Activated CD8-positive, alpha-beta memory T cell treated with anti-CD3 and anti-CD28 coated beads, Interleukin-2, amount 50 U/mL, for 1 hour (primary cell): ENCODE data around the gene GPR15LG.

Experiments used
- DNase-seq: peaks from one replicate; pipeline ENCODE4 v3.0.0-alpha.2; 2020; ENCODE audit errors: extremely low read depth

The GPR15LG gene

DNA sequence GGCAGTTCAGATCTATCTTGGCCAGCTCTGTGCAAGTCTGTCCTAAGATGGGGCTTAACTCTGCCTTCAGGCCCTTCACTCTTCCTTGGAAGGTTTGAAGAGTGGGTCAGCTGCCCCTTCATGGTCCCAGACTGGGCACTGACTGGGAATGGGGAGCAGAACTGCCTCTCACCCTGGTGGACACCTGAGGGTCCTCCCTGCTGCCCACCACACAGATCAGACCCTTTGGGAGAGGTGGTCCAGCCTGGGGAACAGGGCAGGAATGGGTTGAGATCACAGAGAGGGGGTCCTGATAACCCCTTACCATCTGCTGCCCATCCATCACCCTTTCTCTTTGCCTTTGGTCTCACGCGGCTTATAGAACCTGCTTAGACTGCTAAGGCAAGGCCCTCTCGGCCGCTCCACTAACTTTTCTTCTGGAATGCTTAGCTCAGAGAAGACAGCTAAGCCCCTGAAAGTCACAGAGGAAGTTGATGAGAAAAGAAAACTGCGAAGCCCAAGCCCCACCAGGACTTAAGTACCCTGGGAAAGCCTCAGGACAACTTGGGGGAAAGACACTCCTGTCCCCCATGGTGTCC lies 20.3 kb downstream of the GPR15LG start:
- no peak for DNase-seq

DNA sequence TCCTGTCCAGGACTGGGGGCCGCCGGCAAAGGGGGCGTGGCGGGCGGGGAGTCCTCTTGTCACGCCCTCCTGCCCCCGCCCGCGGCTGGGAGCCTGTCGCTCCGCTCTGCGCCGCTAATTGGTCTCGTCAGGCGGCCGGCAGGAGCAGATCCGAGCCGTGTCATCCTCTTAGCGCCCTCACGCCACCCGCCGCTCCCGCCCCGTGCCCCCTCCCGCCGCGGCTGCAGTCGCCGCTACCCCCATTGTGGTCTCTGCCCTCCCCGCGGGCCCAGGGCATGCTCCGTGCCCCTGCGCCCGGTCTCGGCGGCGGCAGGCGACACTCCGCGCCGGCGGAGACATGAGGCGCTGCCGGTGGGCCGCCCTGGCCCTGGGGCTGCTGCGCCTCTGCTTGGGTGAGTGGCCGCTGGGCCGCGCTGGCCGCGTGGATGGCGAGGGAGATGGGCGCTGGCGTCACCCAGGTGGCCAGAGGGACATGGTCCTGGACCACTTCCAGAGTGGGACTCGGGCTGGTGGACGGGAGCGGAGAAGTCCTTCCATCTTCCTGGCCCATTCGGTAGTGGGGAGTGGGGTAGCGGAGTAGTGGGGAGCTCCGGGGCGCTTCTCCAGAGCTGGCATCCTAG lies 20.9 kb downstream of the GPR15LG start, which contains the start of gene CDHR1:
CDHR1 (plus strand) TSS at position 114 of the 620 bp plus-strand sequence; CDS start at position 338, 224 bp downstream.
- no peak for DNase-seq

DNA sequence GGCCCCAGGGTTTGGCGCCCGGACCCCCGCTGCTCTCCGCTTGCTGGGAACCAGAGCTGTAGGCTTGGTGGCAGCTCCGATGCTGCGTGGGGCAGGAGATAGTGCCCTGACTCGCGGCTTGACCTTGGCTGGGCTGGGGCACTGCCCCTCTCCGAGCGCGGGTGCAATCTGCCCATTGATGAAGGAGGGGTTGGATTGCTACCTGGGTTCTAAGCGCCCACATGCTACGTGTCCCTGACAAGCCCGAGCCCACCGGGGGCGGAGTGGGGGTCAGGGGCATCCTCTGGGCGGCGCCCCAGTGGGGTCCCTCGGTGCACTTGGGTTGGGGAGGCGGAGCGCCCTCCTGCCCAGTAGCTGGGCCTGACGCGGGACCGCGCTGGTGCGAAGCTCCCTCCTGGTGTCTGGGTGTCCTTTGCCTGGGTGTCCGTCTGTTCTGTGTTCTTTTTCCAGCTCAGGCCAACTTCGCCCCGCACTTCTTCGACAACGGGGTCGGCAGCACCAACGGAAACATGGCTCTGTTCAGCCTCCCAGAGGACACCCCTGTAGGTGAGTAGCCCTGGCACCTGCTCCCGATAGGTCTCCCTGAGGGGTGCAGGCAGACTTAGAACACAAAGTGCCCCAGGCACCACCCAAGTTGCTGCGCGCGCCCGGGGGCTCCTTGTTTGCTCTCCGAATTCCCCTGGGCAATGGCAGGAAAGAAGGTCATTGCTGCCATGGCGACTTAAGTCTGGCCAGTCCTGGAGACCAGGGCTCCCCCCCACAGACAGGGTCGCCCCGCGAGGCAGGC lies 21.6 kb downstream of the GPR15LG start:
- DNase-seq, result no peak

DNA sequence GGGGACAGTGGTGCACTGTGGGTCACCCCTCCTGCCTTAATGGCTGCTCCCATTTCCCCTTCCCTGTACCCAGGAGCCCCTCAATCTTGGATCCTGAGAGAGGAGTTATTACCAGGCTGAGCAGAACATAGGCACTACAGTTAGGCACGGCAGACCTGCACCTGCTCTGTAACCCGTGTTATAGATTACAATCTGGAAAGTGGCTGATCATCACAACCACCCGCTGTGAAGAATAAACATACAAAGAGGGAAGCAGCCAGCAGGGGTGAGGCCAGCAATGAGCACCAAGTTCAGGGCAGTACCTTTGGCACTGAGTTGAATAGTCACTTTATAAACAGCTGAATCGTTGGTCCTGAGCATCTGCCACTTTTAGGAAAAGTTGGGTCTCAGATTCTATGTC lies 22.5 kb downstream of the GPR15LG start:
- DNase-seq, result no peak

DNA sequence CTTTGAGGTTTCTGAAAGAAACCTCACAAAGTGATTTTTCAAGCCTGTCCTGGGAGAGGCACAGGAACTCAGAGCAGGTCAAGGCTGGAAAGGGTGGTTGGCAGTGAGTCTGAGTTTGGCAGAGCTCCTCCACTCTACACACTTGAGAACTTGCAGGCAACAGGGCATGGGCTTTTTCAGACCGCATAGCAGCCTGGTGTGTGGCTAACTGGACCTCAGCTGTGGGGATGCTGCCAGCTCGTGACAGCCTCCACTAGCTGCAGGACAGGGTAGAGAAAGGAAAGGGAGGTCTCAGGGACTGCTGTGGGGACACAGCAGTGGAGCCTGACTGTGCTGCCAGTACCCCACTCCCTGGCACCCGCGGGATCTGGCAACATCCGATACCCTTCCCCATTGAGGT lies 23.3 kb downstream of the GPR15LG start:
- no peak for DNase-seq

DNA sequence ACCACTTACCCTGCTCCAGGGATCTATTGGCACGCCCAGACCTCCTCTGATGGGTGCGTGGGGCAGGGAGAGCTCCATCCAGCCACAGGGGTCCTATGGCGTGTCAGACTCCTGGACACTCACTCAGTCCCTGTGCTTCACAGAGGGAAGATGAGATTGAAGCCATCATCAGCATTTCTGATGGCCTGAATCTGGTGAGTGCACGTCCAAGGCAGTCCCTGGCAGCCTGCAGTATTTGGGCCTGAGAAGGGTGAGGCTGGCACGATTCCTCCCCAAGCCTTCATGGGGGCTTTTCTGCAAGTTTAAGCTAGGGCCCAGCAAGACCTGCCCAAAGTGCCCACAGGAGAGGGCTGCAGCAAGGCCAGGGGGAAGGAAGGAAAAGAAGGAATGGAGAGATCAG lies 24.0 kb downstream of the GPR15LG start:
- no peak for DNase-seq

DNA sequence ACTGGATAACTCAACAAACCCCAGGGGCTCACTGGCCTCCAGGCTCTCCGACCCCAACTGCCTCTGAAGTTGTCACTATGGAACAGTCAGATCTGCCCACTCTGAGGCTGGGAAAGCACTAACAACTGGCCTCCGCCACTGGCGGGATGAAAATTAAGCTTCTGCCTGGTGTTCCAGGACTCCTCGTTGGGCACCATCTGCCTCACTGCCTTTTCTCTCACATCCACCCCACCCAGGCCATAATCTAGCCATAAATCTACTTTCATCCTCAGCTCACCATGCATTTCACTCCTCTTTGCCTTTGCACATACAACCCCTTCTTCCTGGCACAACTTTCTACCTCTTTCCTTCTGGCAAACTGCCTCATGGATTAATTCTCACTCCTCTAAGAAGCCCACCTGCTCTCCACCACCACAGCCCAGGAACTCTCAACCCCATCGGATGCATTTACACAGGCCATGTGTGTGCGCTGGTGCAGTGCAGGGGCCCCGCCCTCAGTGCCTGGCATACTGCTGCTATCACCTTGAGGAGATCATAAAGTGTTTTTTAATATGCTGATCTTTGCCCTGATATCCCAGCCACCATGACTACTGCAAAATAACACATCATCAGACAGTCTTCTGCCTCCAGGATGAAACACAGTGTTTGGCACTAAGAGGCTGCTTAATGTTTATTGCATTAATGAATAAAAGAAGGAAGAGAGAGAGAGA lies 24.8 kb downstream of the GPR15LG start:
- DNase-seq, result no peak

DNA sequence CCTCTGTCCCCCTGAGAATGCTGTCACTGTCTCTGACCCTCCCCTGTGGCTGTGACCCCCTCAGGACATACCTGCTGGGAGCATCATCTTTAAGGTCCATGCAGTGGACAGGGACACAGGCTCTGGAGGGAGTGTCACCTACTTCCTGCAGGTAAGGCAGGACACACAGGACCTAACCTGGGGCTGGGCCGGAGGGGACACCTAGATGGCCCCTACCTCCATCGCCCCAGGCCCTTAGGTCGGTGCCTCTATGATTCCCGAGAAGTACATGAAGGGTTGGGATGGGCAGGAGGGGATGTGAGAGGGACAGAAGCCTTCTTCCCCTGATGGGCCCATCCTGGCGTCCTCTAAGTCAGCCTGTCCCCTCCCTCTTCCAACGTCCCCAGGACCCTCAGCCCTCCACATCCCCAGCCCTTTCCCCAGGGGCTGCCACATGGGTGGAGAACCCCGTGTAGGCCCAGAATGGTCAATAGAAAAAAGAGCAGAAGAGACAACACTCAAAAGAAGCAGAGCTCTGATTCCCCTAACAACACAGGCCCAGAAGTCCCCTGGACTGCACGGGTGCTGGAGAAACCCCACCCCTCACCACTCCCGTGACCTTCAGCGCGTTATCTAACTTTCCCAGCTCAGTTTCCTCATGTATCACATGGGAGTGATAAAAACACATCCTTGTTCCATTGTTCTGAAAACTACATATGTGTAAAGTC lies 27.1 kb downstream of the GPR15LG start:
- DNase-seq, result no peak

DNA sequence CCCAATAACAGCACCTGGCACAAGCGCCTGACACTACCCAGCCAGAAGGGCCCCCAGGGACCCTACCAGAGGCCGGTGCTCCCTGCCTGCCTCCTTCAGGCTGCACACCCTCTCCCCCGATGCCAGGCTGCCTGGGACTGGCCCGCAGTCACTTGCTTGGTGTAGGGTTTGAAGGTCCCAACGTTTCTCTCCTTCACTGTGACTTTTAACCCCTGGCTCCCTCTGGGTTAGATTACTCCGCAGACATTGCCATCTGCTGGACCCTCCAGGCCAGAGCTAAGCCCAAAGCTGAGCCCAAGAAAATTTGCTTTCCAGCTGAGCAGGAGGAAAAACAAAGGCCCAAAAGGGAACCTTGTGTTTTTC lies 27.6 kb downstream of the GPR15LG start:
- no peak for DNase-seq

DNA sequence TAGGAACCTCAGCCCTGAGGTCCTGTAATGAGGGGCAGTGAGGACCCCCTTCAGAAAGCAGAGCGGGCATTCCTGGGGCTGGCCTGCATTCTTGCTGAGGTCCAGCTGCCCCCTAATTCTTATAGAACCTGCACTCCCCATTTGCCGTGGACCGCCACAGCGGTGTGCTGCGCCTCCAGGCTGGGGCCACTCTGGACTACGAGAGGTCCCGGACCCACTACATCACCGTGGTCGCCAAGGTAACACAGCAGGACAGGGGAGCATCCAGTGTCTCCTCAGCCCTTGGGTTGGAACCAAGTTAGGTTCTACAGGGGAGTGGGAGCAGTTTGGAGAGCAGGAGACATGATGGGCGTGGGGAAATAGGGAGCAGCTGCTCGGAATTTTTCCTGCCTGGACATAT lies 28.1 kb downstream of the GPR15LG start:
- DNase-seq, result no peak

DNA sequence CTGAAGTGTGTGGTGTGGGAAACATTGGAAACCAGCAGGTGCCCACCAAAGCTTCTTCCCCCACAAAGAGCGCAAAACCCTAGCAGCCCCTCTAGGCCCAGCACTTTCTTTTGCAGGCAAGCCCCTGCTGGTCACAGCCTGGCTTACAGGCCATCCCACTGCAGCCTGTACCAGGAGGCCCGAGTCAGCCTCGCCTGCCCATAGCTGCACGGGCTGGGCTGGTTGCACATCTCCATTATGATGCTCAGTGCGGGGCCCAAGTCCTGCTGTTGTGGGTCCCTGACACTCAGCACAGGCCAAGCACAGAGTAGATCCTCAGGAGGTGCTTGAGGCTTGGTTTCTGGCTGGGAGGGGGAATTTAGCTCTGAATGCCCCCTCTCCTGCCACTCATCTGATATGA lies 28.7 kb downstream of the GPR15LG start:
- DNase-seq, result no peak

DNA sequence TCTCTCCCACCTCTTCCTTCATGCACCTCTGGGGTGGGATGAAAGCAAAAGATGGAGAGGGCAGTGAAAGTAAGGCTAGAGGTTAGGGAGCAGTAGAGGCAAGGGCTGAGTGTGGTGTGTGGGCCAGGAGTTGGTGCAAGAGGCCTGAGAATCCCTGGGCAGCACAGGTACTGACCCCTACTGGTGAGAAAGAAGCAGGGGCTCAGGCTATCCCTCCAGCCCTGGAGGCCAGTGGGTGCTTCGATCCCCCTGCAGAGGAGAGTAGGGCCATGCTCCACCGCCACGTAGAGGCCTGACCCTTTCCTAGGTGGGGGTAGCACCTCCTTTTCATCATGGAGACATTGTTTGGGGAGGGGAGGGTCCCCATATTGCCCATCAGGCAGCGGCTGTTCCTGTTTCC lies 30.5 kb downstream of the GPR15LG start:
- DNase-seq, result no peak

DNA sequence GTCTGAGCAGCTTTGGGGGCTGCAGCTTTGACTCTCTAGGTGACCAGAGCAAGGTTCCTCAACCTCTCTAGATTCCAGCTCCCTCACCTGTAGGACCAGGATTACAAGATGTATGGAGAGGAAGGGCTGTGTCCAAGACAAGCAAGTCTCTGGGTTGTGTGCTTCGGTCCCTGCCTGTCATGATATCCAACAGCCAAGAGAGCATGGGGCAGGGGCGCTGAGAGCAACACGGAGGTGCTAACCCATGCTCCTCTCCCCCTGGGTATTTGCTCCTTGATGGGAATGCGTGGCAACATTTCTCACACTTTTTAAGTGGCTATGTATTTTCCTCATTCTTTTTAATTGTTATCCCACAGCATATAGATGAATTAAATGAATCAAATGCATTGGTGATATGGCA lies 31.0 kb downstream of the GPR15LG start:
- DNase-seq, result no peak

DNA sequence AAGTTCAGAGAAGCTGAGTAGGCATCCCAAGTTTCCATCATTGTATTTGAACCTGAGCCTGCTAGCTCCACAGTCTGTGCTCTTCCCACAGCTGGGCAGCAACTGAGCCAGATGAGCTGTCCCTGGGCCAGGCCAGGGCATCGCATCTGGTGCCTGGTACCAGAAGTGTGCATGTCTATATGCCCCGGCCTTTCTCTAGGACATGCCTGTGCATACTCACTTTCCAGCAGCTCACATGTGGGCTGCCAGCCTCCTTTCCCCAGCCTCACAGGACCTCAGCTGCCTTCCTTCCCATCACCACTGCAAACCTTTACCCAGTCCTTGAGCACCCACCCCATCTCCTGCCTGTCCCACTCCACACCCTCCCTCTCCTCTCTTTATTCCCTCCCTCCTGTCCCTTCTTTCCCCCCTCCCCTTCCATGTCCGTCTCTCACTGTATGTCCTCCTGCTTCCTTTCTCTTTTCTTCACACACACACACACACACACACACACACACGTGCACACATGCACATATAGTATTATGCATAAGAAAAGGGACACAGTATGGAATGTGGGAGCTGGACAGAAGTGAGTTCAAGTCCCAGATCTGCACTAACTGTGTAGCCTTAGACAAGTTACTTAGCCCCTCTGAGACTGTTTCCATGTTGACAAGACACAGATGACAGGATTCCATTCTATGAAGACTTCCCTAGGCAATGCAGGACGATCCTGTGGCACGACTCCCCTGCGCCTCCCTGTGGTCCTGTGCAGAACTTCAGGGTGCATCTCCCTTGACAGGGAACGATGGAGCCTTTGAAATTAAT lies 31.6 kb downstream of the GPR15LG start:
- peak; percentile 42 for DNase-seq

DNA sequence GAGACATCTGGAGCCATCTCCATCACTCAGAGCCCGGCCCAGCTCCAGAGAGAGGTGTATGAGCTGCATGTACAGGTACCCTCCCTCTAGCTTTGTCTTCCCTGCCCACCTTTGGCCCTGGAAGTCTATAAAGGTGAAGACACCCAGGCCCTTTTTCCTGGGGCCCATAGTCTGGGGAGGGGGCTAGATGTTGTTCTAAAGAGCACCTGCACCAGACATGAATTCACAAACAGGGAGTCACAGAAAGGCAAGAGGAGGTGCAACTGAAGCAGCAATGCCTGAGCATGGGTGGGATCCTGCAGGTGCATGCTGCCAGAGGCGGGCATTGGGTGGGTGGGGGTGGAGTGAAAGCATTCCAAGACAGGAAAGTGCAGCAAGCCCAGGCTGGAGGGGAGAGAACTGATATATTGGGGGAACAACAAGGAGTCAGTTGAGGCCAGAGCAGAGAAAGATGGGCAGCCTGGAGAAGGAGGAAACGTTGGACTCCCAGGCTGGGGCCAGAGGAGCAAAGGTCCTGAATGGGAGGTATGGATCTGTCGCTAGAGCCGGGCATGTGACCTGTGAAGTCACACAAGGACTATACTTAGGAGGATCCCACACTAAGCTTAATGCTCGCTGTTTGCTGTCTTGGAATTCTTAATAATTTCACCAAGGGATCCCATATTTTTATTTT lies 32.4 kb downstream of the GPR15LG start:
- no peak for DNase-seq

DNA sequence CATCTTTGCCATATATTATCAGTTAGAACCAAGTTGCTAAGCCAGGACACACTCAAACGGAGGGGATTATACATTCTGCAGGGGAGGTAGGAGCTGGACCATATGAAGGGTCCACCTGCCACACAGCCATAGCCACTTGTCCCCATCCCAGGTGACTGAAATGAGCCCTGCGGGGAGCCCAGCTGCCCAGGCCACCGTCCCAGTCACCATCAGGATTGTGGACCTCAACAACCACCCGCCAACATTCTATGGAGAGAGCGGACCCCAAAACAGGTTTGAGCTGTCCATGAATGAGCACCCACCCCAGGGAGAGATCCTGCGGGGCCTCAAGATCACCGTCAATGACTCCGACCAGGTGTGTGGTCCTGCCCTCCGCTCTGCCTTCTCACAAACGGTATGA lies 34.4 kb downstream of the GPR15LG start:
- no peak for DNase-seq

DNA sequence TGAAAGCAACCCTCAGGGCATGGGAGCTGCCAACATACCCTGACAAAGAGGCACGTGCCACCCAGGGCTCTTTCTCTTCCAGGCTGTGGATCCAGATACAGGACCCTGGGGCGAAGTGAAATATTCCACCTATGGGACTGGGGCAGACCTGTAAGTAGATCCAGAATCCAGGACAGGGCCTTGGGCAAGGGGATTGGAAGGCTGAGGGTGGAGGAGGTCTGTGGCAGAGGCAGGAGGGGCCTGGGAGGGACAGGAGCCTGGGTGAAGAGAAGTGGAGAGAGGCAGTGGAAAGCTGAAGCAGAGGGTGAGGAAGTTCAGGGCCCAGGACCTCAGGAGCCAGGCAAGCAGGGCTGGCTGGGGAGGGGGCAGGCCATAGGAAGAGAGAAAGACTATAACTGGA lies 38.0 kb downstream of the GPR15LG start:
- DNase-seq, result no peak

DNA sequence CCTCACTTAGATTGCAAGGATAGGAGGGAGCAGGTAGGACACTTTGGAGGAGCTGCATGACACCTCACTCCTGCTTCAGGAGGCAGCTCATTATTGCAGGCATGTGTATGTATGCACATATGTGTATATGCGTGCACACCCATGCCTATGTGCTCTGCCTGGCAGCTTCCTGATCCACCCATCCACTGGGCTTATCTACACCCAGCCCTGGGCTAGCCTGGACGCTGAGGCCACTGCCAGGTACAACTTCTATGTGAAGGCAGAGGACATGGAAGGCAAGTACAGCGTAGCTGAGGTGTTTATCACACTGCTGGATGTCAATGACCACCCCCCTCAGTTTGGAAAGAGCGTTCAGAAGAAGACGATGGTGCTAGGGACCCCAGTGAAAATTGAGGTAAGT lies 38.4 kb downstream of the GPR15LG start:
- no peak for DNase-seq

DNA sequence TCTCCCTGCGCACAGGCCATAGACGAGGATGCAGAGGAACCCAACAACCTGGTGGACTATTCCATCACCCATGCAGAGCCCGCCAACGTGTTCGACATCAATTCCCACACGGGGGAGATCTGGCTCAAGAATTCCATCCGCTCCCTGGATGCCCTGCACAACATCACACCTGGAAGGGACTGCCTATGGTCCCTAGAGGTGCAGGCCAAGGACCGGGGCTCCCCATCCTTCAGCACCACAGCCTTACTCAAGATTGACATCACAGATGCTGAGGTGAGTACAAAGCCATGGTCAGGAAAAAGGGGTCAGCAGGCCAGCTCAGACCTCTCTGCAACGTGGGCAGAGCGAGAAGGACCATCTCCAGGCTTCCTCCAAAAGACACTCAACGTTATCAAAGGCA lies 39.5 kb downstream of the GPR15LG start:
- DNase-seq, result no peak

DNA sequence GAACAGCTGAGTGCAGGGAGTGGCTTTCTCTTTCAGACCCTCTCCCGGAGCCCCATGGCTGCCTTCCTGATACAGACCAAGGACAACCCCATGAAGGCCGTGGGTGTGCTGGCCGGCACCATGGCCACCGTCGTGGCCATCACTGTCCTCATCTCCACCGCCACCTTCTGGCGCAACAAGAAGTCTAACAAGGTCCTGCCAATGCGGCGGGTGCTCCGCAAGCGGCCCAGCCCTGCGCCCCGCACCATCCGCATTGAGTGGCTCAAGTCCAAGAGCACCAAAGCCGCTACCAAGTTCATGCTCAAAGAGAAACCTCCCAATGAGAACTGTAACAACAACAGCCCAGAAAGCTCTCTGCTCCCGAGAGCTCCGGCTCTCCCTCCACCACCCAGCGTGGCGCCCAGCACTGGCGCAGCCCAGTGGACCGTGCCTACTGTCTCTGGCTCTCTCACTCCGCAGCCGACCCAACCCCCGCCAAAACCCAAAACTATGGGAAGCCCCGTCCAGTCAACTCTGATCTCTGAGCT lies 40.5 kb downstream of the GPR15LG start:
- no peak for DNase-seq
